ENCODE measurements around the gene SORL1-AS1.
"Not testable (repeated sequence)": the region's sequence is repeated elsewhere in the genome, so short reads cannot be mapped to it uniquely, and the experiment has no call there.

The SORL1-AS1 gene

GRCh38 chr11:121452609-121453150 is at the start of gene SORL1-AS1:
Gene SORL1-AS1 (minus strand): TSS chr11:121452967.
- no peak for DNase-seq

DNA sequence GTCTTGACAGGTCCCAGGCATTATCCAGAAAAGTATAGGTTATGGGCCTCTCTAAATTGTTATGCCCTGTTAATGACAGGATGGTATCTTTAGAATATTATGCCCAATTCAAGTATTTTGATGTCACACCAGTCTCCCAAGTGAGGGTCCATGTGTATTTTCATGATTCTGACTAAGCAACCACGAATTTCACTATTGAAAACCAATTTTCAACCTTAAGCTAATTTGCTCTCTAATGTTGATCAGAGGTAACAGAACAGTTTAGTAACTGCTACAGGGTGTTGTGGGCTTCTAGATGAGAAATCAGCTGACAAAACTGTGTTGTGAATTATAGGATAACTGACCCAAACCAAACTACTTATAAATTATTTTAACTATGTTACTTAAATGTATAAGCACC is 48.0 kb upstream of the SORL1-AS1 start:
- DNase-seq, result no peak

GRCh38 chr11:121500275-121500674 is 47.5 kb upstream of the SORL1-AS1 start:
- no peak for DNase-seq

DNA sequence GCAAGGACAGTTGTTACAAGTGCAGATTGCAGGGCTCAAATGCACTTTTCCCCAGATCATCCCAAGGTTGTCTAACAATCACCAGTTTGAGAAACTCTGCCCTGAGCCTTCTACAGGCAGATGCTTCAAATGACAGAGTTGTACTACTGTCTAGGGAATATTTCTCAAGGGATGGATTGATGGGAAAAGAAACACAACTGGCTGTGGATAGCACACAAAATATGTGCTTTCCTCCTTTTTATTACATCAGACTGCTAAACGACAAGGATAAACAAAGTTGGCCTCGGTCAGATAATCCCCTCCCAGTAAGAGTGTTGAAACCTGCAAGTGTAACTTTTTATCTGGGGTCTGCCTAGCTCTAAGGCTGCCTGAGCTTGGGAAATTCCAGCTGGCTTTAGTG is 46.6 kb upstream of the SORL1-AS1 start:
- DNase-seq, result no peak

GRCh38 chr11:121497176-121497998 is 44.6 kb upstream of the SORL1-AS1 start:
- DNase-seq, result no peak

- DNase-seq, result no peak
Measured at GRCh38 chr11:121494355-121495099, 41.8 kb upstream of the SORL1-AS1 start.

- no peak for DNase-seq
Measured at GRCh38 chr11:121489823-121490222, 37.1 kb upstream of the SORL1-AS1 start.

- DNase-seq, result no peak
Measured at GRCh38 chr11:121488641-121489040, 35.9 kb upstream of the SORL1-AS1 start.

DNA sequence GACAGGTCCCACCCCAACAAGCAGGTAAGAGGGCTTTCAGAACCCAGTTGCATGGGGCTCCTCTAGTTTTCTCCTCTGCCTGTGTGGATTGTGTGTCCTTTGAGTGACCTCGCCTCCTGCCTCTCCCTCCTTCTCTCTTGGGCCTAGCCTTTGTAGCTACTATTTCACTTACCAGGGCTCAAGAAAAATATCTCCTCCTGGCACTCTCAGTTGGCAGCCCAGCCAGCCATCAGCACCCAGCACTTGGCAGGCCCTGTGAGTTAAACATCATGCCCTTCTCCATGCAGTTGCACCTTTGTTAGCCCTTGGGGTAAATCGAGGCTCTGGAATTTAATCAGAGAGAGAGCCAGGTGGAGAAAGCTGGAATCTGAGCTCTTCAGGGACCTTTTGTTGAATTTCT is 35.4 kb upstream of the SORL1-AS1 start:
- DNase-seq, result no peak

- DNase-seq, result no peak
Measured at GRCh38 chr11:121487191-121487590, 34.4 kb upstream of the SORL1-AS1 start.

- DNase-seq, result no peak
Measured at GRCh38 chr11:121486054-121486453, 33.3 kb upstream of the SORL1-AS1 start.

- DNase-seq, result no peak
Measured at GRCh38 chr11:121485216-121485615, 32.4 kb upstream of the SORL1-AS1 start.

GRCh38 chr11:121483805-121484480 is 31.2 kb upstream of the SORL1-AS1 start:
- DNase-seq, result no peak

GRCh38 chr11:121482231-121483129 is 29.7 kb upstream of the SORL1-AS1 start:
- DNase-seq, result no peak

- not testable (repeated sequence) for DNase-seq
Measured at GRCh38 chr11:121481484-121482230, 28.9 kb upstream of the SORL1-AS1 start.

- DNase-seq, result no peak
Measured at GRCh38 chr11:121479698-121480238, 27.0 kb upstream of the SORL1-AS1 start.

GRCh38 chr11:121478895-121479697 is 26.3 kb upstream of the SORL1-AS1 start:
- DNase-seq, result no peak

GRCh38 chr11:121478226-121478894 is 25.6 kb upstream of the SORL1-AS1 start:
- no peak for DNase-seq

DNA sequence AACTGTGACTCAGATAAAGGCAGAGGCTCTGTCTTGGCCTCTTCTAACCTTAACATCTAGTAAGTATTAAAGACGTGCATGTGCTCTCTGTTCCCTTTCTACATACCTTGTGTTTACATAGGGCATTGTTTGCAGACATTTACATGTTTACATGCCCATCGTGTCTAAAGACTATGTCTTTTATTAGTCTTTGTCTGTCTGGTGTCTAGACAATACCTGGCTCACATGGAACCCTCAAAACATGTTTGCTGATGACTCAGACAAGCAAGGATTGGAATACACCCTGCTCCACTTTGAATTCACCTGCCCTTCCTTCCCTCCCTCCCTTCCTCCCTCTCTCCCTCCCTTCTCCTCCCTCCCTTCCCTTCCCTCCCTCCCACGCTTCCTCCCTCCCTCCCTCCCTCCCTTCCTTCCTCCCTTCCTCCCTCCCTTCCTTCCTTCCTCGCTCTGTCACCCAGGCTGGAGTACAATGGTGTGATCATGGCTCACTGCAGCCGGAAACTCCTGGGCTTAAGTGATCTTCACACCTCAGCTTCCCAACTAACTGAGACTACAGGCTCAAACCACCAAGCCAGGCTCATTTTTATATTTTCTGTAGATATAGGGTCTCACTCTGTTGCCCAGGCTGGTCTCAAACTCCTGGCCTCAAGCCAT is 23.7 kb upstream of the SORL1-AS1 start:
- no peak for DNase-seq

Measured in GOT3 (cell line).